Trophoblast cell (in vitro differentiated cells and primary cell): ENCODE results near the gene XRCC4.

Source experiments
- DNase-seq, 2 donors: peaks; one replicate each; pipeline ENCODE4 v3.0.0-alpha.2; 2016
- H2AFZ ChIP-seq: 2 replicates; pipeline ENCODE4 v1.6.1; 2013; ENCODE audit warnings: low read length, moderate library complexity, mild to moderate bottlenecking; ENCODE audit not compliant: insufficient read depth, poor library complexity
- H2AK5ac ChIP-seq: 2 replicates; pipeline ENCODE4 v1.6.1; 2013; ENCODE audit warnings: mild to moderate bottlenecking, low read length
- H2BK120ac ChIP-seq: 2 replicates; pipeline ENCODE4 v1.6.1; 2013; ENCODE audit warnings: low read length, mild to moderate bottlenecking, moderate library complexity; ENCODE audit not compliant: insufficient read depth, poor library complexity
- H2BK12ac ChIP-seq: 2 replicates; pipeline ENCODE4 v1.6.1; 2013; ENCODE audit warnings: mild to moderate bottlenecking, low read length, moderate library complexity
- H2BK5ac ChIP-seq: 2 replicates; pipeline ENCODE4 v1.6.1; 2013; ENCODE audit warnings: low read length, low read depth, moderate library complexity, mild to moderate bottlenecking; ENCODE audit not compliant: poor library complexity
- H3K14ac ChIP-seq: 2 replicates; pipeline ENCODE4 v1.6.1; 2013; ENCODE audit warnings: mild to moderate bottlenecking, low read length
- H3K18ac ChIP-seq: 2 replicates; pipeline ENCODE4 v1.6.1; 2013; ENCODE audit warnings: mild to moderate bottlenecking, low read length
- H3K23ac ChIP-seq: 2 replicates; pipeline ENCODE4 v1.6.1; 2013; ENCODE audit warnings: low read length
- H3K27ac ChIP-seq: 2 replicates; pipeline ENCODE4 v1.5.1; 2013; ENCODE audit warnings: low read depth, mild to moderate bottlenecking, inconsistent platforms, low read length, moderate library complexity
- H3K27me3 ChIP-seq: 2 replicates; pipeline ENCODE4 v1.6.1; 2013; ENCODE audit warnings: inconsistent platforms, mild to moderate bottlenecking, low read length, moderate library complexity; ENCODE audit not compliant: insufficient read depth
- H3K36me3 ChIP-seq, 2 experiments: 1 replicate in 1 of 2; 2 replicates in 1 of 2; pipeline ENCODE4 v1.6.1; 2013; ENCODE audit warnings: low read length in 2 of 2, mild to moderate bottlenecking in 2 of 2, moderate library complexity in 1 of 2; ENCODE audit not compliant: insufficient read depth in 2 of 2, control insufficient read depth in 1 of 2
- H3K4ac ChIP-seq: 2 replicates; pipeline ENCODE4 v1.6.1; 2013; ENCODE audit warnings: low read depth, mild to moderate bottlenecking, low read length, moderate library complexity
- H3K4me1 ChIP-seq, 2 experiments: 1 replicate in 1 of 2; 2 replicates in 1 of 2; pipeline ENCODE4 v1.6.1; 2013; ENCODE audit warnings: low read length in 2 of 2, mild to moderate bottlenecking in 2 of 2, moderate library complexity in 1 of 2; ENCODE audit not compliant: insufficient read depth in 2 of 2, control insufficient read depth in 1 of 2
- H3K4me2 ChIP-seq: 2 replicates; pipeline ENCODE4 v1.6.1; 2013; ENCODE audit warnings: inconsistent platforms, mild to moderate bottlenecking, low read length, moderate library complexity
- H3K4me3 ChIP-seq: 2 replicates; pipeline ENCODE4 v1.5.1; 2013; ENCODE audit warnings: mild to moderate bottlenecking, low read depth, low read length, inconsistent platforms
- H3K79me1 ChIP-seq: one replicate; pipeline ENCODE4 v1.6.1; 2013; ENCODE audit warnings: low read length
- H3K79me2 ChIP-seq: 2 replicates; pipeline ENCODE4 v1.6.1; 2013; ENCODE audit warnings: low read length, mild to moderate bottlenecking; ENCODE audit not compliant: control insufficient read depth, insufficient read depth, poor library complexity
- H3K9ac ChIP-seq: 2 replicates; pipeline ENCODE4 v1.6.1; 2013; ENCODE audit warnings: mild to moderate bottlenecking, low read length
- H3K9me3 ChIP-seq: 2 replicates; pipeline ENCODE4 v1.6.1; 2013; ENCODE audit warnings: low read depth, mild to moderate bottlenecking, control low read depth, inconsistent platforms, low read length; ENCODE audit not compliant: insufficient read depth
- H4K12ac ChIP-seq: 2 replicates; pipeline ENCODE4 v1.6.1; 2013; ENCODE audit warnings: low read depth, mild to moderate bottlenecking, low read length, moderate library complexity
- H4K8ac ChIP-seq: 2 replicates; pipeline ENCODE4 v1.6.1; 2013; ENCODE audit warnings: low read depth, mild to moderate bottlenecking, low read length, moderate library complexity
- H4K91ac ChIP-seq: one replicate; pipeline ENCODE4 v1.6.1; 2013; ENCODE audit warnings: low read depth, mild to moderate bottlenecking, low read length, moderate library complexity
- WGBS: extraction: QIAGEN DNeasy Blood & Tissue Kit; methylation state at CpG from one replicate; pipeline ENCODE4 v1.1.7; 2013; ENCODE audit warnings: missing lambda C conversion rate; ENCODE audit not compliant: insufficient read length, insufficient coverage; ENCODE audit errors: extremely low coverage; 5-methylcytosine and 5-hydroxymethylcytosine counted together

XRCC4 gene

DNA sequence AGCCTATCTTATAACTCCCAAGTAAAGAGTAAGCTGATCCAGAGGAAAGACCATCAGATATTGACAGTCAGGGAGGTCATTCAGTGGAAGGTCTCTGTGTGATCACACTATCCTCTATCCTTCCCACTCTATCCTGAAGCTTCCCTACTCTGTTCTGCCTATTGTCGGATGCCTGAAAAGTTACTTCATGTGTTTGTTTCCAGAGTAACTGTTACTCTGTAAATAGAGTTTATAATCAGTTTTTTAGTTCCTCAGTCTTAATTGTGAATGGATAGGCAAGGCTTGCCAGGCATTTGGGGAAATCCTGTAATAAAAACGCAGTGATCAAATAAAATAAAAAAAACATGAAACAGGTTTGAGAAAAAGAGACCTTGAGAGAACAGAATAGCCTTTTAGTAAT is 79.8 kb downstream of the XRCC4 start:
- Histone ChIP-seq H4K12ac (no peak overlapping the region), H3K23ac (no peak overlapping the region), H3K27ac (no peak overlapping the region), H2AFZ (no peak overlapping the region), H2BK120ac (no peak overlapping the region), H2BK5ac (no peak overlapping the region), H3K36me3 (no peaks in the 10 kb centered on the region), H3K4ac (no peak overlapping the region), H4K8ac (no peak overlapping the region), H3K79me2 (no peaks in the 10 kb centered on the region), H3K79me1 (no peaks in the 10 kb centered on the region), H3K14ac (no peak overlapping the region), H3K4me2 (no peak overlapping the region), H3K9ac (no peak overlapping the region), H3K9me3 (no peaks in the 10 kb centered on the region), H3K4me3 (no peak overlapping the region), H2BK12ac (no peak overlapping the region), H2AK5ac (no peak overlapping the region), H4K91ac (no peak overlapping the region), H3K27me3 (no peaks in the 10 kb centered on the region), H3K4me1 (no peaks in the 10 kb centered on the region), H3K18ac (no peak overlapping the region)
- DNase-seq: peak in 1 of 2 donors; percentile 21
- no CpG with 5 or more reads among the region's 2 CpGs for WGBS

DNA sequence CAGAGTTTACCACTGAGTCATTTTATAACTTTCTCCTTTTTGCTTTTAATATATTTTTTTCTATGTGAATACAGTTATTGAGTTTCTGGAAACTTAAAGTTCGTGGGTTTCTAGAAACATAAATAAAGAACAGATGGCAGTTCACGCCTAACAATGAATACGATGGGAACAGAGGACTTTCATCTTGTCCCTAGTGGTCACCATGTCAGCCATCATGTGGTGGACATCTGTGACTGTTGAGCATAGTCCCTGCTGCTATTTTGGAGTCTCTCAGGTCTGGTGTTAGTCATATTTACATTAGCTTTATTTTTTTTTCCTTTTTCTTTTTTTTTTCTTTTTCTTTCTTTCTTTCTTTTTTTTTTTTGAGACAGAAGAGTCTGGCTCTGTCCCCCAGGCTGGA is 85.3 kb downstream of the XRCC4 start:
- H3K18ac ChIP-seq: no peak overlapping the region
- H3K14ac ChIP-seq: no peak overlapping the region
- H3K9me3 ChIP-seq: no peaks in the 10 kb centered on the region
- H3K27ac ChIP-seq: no peak overlapping the region
- H3K79me2 ChIP-seq: no peaks in the 10 kb centered on the region
- H4K8ac ChIP-seq: no peak overlapping the region
- H2AFZ ChIP-seq: no peak overlapping the region
- WGBS: no CpG with 5 or more reads among the region's 3 CpGs
- H2AK5ac ChIP-seq: no peak overlapping the region
- H3K4me3 ChIP-seq: no peak overlapping the region
- no peaks in the 10 kb centered on the region for H3K36me3 ChIP-seq
- H3K4me1 ChIP-seq: no peaks in the 10 kb centered on the region
- no peak overlapping the region for H2BK120ac ChIP-seq
- DNase-seq: no peak
- no peak overlapping the region for H3K9ac ChIP-seq
- H4K12ac ChIP-seq: no peak overlapping the region
- no peak overlapping the region for H4K91ac ChIP-seq
- no peak overlapping the region for H3K4me2 ChIP-seq
- H3K23ac ChIP-seq: no peak overlapping the region
- no peak overlapping the region for H2BK5ac ChIP-seq
- no peaks in the 10 kb centered on the region for H3K79me1 ChIP-seq
- H3K27me3 ChIP-seq: no peaks in the 10 kb centered on the region
- no peak overlapping the region for H2BK12ac ChIP-seq
- no peak overlapping the region for H3K4ac ChIP-seq

DNA sequence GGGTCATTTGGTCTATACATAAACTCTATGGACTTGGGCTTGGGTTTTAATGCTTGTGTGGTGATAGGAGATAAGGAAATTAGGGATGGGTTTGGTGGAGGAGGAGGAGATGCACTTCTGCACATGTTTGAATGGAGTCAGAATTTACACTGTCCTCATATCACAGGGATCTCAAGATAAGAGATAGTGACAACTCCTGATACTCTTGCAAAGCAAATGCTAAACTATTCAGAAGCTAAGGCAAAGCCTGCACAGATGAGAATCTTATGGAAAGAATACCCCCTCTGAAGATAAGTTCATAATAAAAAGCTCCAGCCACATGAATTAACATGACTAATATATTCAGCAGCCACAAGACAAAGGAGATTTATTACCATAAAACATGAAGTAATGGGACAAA is 90.2 kb downstream of the XRCC4 start:
- Histone ChIP-seq H3K23ac (no peak overlapping the region), H2AFZ (no peak overlapping the region), H3K18ac (no peak overlapping the region), H3K14ac (no peak overlapping the region), H4K12ac (no peak overlapping the region), H3K79me1 (no peaks in the 10 kb centered on the region), H4K8ac (no peak overlapping the region), H3K27ac (no peak overlapping the region), H3K4me1 (no peaks in the 10 kb centered on the region), H3K4me2 (no peak overlapping the region), H2BK120ac (no peak overlapping the region), H3K27me3 (no peaks in the 10 kb centered on the region), H2AK5ac (no peak overlapping the region), H3K9ac (no peak overlapping the region), H2BK5ac (no peak overlapping the region), H3K36me3 (no peaks in the 10 kb centered on the region), H3K9me3 (no peaks in the 10 kb centered on the region), H3K79me2 (no peaks in the 10 kb centered on the region), H3K4ac (no peak overlapping the region), H3K4me3 (no peak overlapping the region), H4K91ac (no peak overlapping the region), H2BK12ac (no peak overlapping the region)
- DNase-seq: peak in 1 of 2 donors; percentile 52

DNA sequence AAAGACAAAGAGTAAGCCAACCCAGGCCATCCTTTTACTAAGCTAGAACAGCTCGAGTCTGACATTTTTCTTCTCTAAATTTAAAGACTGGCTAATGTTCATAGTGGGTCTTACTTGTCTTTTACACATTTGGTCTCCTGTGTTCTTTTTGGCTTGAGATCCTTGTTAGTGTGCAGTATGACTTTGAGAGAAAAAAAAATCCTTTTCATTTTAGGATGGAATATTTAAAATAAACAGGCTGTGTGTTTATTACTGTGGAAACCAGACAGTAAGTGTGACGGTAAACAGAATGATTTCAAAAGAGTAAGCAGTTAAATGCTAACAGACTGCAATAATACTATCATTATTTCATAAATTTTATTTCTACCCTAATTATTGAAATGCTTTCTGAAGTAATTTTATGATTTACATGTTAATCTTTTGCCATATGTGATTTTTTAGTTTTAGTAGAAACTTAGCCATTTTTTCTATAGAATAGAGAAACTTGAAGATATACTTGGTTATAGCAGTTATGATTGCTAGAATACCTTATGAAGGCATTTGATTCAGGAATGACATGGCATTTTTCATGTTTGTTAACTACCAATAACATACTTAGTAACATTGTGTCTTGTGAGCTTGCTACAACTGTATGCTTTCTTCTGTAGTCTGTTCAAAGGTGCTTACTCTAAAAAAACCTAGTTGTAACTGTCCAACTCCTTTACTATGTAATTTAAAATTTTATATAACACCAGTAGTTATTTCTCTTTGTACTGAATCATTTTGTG is 92.4 kb downstream of the XRCC4 start:
- Histone ChIP-seq H2BK120ac (no peak overlapping the region), H3K27ac (no peak overlapping the region), H2BK12ac (no peak overlapping the region), H4K8ac (no peak overlapping the region), H3K4me3 (no peak overlapping the region), H3K79me1 (no peaks in the 10 kb centered on the region), H2AFZ (no peak overlapping the region), H2AK5ac (no peak overlapping the region), H2BK5ac (no peak overlapping the region), H3K27me3 (no peaks in the 10 kb centered on the region), H3K9me3 (no peaks in the 10 kb centered on the region), H3K79me2 (no peaks in the 10 kb centered on the region), H3K14ac (no peak overlapping the region), H3K4me2 (no peak overlapping the region), H3K4ac (no peak overlapping the region), H3K23ac (no peak overlapping the region), H4K12ac (no peak overlapping the region), H4K91ac (no peak overlapping the region), H3K18ac (no peak overlapping the region), H3K4me1 (no peaks in the 10 kb centered on the region), H3K36me3 (no peaks in the 10 kb centered on the region), H3K9ac (no peak overlapping the region)
- WGBS: no CpG with 5 or more reads among the region's 2 CpGs
- no peak for DNase-seq
